GM12878 (cell line): ENCODE measurements around the gene GALNT6. TPM values are rescaled to one million over a fixed set of nuclear protein-coding genes. Genes with fewer than 3 reads are reported as not detected.

ENCODE experiments used
- ATF2 ChIP-seq: IDR thresholded peaks from 2 replicates; pipeline ENCODE4 v1.6.1; 2012; ENCODE audit warnings: low read length, inconsistent platforms
- CUX1 ChIP-seq: IDR thresholded peaks from 2 replicates; pipeline ENCODE4 v1.6.1; 2012; ENCODE audit warnings: improper control_type of control experiment, low read depth, low read length; ENCODE audit not compliant: insufficient replicate concordance
- EED ChIP-seq: sonication (generic); IDR thresholded peaks from 2 replicates; pipeline ENCODE4 v1.6.1; 2016; ENCODE audit warnings: antibody characterized with exemption, low read depth
- IRF3 ChIP-seq: fragments of 450-650 bp; IDR thresholded peaks from 2 replicates; pipeline ENCODE4 v1.6.1; 2014; ENCODE audit warnings: mild to moderate bottlenecking
- MTA2 ChIP-seq: fragments of 450-650 bp; IDR thresholded peaks from 2 replicates; pipeline ENCODE4 v1.6.1; 2016; ENCODE audit warnings: low read depth, mild to moderate bottlenecking, moderate library complexity
- PAX5 ChIP-seq: IDR thresholded peaks from 2 replicates; pipeline ENCODE4 v1.6.1; 2011; ENCODE audit warnings: low read depth, low read length, borderline replicate concordance
- POLR2A ChIP-seq: IDR thresholded peaks from 2 replicates; pipeline ENCODE4 v1.6.1; 2011; ENCODE audit warnings: low read depth, mild to moderate bottlenecking, low read length
- YBX1 ChIP-seq: fragments of 450-650 bp; IDR thresholded peaks from 2 replicates; pipeline ENCODE4 v1.6.1; 2016; ENCODE audit warnings: antibody characterized with exemption
- ZNF384 ChIP-seq: IDR thresholded peaks from 2 replicates; pipeline ENCODE4 v1.6.1; 2012; ENCODE audit warnings: low read depth, mild to moderate bottlenecking, low read length, improper control_type of control experiment, borderline replicate concordance
- polyA plus RNA-seq, 11 experiments: library from polyadenylated mRNA; depleted of rRNA in 4 of 11; unstranded in 6 of 11; stranded (reverse) in 5 of 11; fragments of >200 nt; fragmentation: Nextera tagmentation in 4 of 11; fragmentation: Illumina TruSeq in 1 of 11; extraction: Ambion mirVana in 4 of 11; extraction: Trizol in 1 of 11; gene quantifications; 1 replicate in 1 of 11; 2 replicates in 10 of 11; pipeline versions ENCODE4 v1.2.1 to v1.2.3, GENCODE V29; 2011 to 2016; ENCODE audit warnings: inconsistent platforms in 2 of 11, missing spikeins in 2 of 11, low read depth in 1 of 11
- total RNA-seq, 4 experiments: library from RNA; depleted of rRNA in 3 of 4; stranded (reverse); fragments of >200 nt in 3 of 4; fragmentation: Illumina TruSeq in 1 of 4; extraction: Trizol in 1 of 4; gene quantifications; 2 replicates each; pipeline versions ENCODE4 v1.2.1 to v1.2.3, GENCODE V29; 2013 to 2021

The GALNT6 gene
- total and polyA plus RNA-seq, 10 of the 15 experiments (the other 5 are each of a cell fraction or from before 2014, with no cell fraction given): 6.6 to 40.4 (median 23.7) TPM

DNA sequence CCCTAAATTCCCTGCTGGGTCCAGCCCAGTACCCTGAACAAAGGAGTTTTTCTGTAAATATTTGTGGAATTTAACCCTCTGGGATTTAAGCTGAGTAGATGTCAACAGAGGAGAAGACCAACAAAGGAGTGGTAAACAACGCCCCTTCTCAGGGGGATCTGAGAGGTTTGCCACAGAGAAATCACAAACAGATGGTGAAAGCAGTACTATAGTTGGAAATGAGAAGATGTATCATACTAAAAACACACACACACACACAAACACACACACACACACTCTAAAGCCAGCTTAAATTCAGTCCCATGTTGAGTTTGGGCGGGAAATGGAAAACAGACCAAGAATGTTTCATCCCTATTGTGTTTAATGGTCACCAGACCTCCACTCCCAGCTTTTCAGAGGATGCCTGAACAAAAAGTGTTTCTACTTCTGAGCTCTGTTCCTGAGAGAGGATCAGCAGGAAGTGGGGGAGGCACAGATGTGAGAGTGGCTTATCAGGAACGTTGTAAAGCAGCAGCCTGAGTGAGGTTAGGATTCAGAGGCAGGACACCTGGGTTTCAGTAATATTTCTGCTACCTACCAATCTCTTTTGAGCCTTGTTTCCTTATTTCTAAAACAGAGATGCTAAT, 70.4 kb downstream of the GALNT6 start (continued):
- no peak for TF ChIP-seq IRF3
- no peak for TF ChIP-seq POLR2A
- no peak for TF ChIP-seq PAX5
- 0 out of 2 replicates have a peak, but pooled peaks have one; percentile 17 for TF ChIP-seq EED
- TF ChIP-seq MTA2: no peak
- no peak for TF ChIP-seq ZNF384
- TF ChIP-seq ATF2: no peak
- TF ChIP-seq YBX1: no peak
- TF ChIP-seq CUX1: no peak
